HAP-1 (cell line): ENCODE measurements around the gene CYLD.

Source experiments
- DNase-seq, 2 experiments: peaks; one replicate each; pipeline ENCODE4 v3.0.0-alpha.2; 2016 to 2020; ENCODE audit warnings: low spot score in 2 of 2
- H3K27me3 ChIP-seq: fragments of 250-450 bp; sonication (Bioruptor Pico); 2 replicates; pipeline ENCODE4 v1.5.1; 2020; ENCODE audit warnings: low read depth, mild to moderate bottlenecking, moderate library complexity
- H3K36me3 ChIP-seq: fragments of 250-450 bp; sonication (Bioruptor Pico); replicated peaks from 2 replicates; pipeline ENCODE4 v1.5.1; 2020; ENCODE audit warnings: mild to moderate bottlenecking
- H3K4me1 ChIP-seq: fragments of 250-450 bp; sonication (Bioruptor Pico); 2 replicates; pipeline ENCODE4 v1.5.1; 2020; ENCODE audit warnings: mild to moderate bottlenecking
- H3K4me3 ChIP-seq: fragments of 250-450 bp; sonication (Bioruptor Pico); 2 replicates; pipeline ENCODE4 v1.5.1; 2020; ENCODE audit warnings: mild to moderate bottlenecking, moderate library complexity
- H3K9me3 ChIP-seq: fragments of 250-450 bp; sonication (Bioruptor Pico); 2 replicates; pipeline ENCODE4 v1.5.1; 2020; ENCODE audit warnings: mild to moderate bottlenecking, moderate library complexity
- in situ Hi-C: fragments of 300-500 bp; cut with MboI; formaldehyde crosslinking; loops from 3 replicates; pipeline ENCODE4 v1.14.3; 2020; ENCODE audit warnings: low sequenced_read_pairs, inconsistent platforms, mixed read lengths

CYLD gene

DNA sequence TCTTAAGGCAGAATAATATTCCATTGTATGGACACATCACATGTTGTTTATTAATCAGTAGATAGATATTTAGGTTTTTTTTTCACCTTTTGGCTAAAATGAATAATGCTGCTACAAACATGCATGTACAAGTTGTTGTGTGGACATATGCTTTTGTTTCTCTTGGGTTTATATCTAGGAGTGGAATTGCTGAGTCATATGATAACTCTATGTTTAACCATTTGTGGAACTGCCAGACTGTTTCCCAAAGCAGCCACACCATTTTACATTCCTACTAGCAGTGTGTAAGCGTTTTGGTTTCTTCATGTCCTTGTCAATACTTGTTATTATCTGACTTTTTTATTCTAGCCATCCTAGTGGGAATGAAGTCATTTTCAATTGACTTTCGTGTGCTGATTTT is 21.3 kb downstream of the CYLD start:
- Histone ChIP-seq H3K27me3 (no peaks in the 10 kb centered on the region), H3K4me1 (peaks cover 22% of the 10 kb centered on the region), H3K4me3 (no peak overlapping the region), H3K9me3 (peaks cover 11% of the 10 kb centered on the region), H3K36me3 (peaks cover 3% of the 10 kb centered on the region)
- in situ Hi-C loops, result no loop called here
- no peak for DNase-seq

DNA sequence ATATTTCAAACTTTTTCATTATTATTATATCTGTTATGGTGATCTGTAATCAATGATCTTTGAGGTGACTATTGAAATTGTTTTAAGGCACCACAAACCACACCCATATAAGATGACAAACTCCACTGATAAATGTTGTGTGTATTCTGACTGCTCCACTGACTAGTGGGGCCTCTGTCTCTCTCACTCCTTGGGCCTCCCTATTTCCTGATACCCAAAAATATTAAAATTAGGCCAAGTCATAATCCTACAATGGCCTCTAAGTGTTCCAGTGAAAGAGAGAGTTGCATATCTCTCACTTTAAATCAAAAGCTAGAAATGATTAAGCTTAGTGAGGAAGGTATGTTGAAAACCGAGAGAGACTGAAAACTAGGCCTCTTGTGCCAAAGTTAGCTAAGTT is 23.4 kb downstream of the CYLD start:
- Histone ChIP-seq H3K4me1 (peaks cover 22% of the 10 kb centered on the region), H3K4me3 (no peak overlapping the region), H3K36me3 (peaks cover 3% of the 10 kb centered on the region), H3K27me3 (no peaks in the 10 kb centered on the region), H3K9me3 (peaks cover 11% of the 10 kb centered on the region)
- DNase-seq, result no peak
- in situ Hi-C loops, result no loop called here

DNA sequence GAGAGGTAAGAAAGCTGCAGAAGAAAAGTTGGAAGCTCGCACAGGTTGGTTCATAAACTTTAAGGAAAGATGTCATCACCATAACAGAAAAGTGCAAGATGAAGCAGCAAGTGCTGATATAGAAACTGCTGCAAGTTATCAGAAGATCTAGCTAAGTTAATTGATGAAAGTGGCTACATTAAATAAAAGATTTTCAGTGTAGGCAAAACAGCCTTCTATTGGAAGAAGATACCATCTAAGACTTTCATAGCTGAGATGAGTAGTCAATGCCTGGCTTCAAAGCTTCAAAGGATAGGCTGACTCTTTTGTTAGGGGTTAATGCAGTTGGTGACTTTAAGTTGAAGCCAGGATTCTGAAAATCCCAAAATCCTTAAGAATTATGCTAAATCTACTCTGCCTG is 24.0 kb downstream of the CYLD start:
- DNase-seq, result no peak
- Histone ChIP-seq H3K27me3 (no peaks in the 10 kb centered on the region), H3K36me3 (peaks cover 3% of the 10 kb centered on the region), H3K4me1 (peaks cover 22% of the 10 kb centered on the region), H3K9me3 (peaks cover 11% of the 10 kb centered on the region), H3K4me3 (no peak overlapping the region)
- in situ Hi-C loops, result no loop called here

DNA sequence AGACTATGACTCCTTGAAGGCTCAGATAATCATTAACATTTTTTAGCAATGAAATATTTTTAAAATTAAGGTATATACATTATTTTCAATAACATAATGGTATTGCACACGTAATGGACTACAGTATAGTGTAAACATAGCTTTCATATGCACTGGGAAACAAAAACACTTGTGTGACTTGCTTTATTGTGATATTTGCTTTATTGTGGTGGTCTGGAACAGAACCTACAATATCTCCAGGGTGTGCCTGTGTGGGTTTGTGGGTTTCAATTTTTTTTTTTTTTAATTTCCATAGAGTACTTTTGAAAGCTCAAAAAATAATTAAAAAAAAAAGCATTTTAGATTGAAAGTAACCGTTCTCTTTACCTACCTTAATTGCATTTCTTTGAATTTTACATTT is 25.3 kb downstream of the CYLD start:
- Histone ChIP-seq H3K36me3 (peaks cover 3% of the 10 kb centered on the region), H3K4me1 (peaks cover 20% of the 10 kb centered on the region), H3K4me3 (no peak overlapping the region), H3K27me3 (no peaks in the 10 kb centered on the region), H3K9me3 (peaks cover 11% of the 10 kb centered on the region)
- DNase-seq, result no peak
- in situ Hi-C loops, result no loop called here

DNA sequence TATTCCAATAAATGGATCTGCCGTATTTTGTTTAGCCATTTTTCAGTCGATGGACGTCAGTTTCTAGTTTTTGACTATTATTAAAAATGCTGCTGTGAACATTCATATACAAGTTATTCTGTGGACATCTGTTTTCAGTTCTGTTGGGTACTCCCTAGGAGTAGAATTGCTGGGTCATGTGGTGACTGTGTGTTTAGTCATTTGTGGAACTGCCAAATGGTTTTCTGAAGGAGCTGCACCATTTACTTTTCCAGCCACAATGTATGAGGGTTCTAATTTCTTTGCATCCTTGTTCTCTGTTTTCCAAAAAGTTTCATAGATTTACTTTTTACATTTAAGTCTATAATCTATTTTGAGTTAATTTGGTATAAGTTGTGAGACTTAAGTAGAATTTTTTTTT is 29.5 kb downstream of the CYLD start:
- in situ Hi-C loops, result no loop called here
- H3K27me3 ChIP-seq, result no peaks in the 10 kb centered on the region
- no peak for DNase-seq
- no peaks in the 10 kb centered on the region; the same call in 1 of the 2 replicates for H3K36me3 ChIP-seq
- H3K4me1 ChIP-seq, result peaks cover 13% of the 10 kb centered on the region
- H3K4me3 ChIP-seq, result no peak overlapping the region
- H3K9me3 ChIP-seq, result peaks cover 2% of the 10 kb centered on the region; the same call in 1 of the 2 replicates

DNA sequence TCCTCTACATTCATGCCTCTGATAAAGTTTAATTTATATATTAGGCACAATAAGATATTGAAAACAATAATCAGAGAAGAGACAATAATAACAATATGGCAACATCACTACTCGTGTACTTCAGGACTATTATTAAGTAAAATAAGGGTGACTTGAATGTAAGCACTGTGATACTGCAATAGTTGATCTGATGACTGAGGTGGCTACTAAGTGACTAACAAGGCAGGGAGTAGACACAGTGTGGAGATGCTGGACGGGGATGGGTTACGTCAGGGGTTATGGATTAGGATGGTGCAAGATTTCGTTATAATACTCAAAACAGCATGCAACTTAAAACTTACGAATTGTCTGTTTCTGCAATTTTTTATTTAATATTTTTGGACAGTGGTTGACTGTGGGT is 32.5 kb downstream of the CYLD start:
- Histone ChIP-seq H3K4me1 (peaks cover 4% of the 10 kb centered on the region), H3K27me3 (no peaks in the 10 kb centered on the region), H3K9me3 (no peaks in the 10 kb centered on the region), H3K4me3 (no peak overlapping the region), H3K36me3 (no peaks in the 10 kb centered on the region)
- in situ Hi-C loops, result no loop called here
- DNase-seq, result no peak

DNA sequence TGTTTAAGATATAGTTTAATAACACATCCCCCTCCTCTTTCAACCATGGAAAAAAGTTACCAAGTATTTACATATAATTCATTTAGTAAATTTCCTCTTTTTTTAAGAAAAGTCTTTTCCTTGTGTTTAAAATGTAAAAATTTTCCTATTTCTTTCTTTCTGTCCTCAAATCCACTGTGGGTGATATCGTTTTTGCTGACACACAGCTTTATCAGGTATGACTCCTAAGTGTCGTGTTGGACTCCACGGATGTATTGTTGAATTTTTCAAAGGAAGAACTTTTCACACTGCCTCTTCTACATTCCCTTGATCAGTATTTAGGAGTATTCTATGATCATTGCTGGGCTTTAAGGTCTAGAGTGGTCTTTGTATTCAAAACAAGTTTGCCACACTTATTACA is 33.1 kb downstream of the CYLD start:
- no peaks in the 10 kb centered on the region for H3K9me3 ChIP-seq
- H3K4me3 ChIP-seq, result no peak overlapping the region
- H3K4me1 ChIP-seq, result peaks cover 4% of the 10 kb centered on the region
- in situ Hi-C loops, result no loop called here
- no peaks in the 10 kb centered on the region for H3K27me3 ChIP-seq
- H3K36me3 ChIP-seq, result no peaks in the 10 kb centered on the region
- no peak for DNase-seq

DNA sequence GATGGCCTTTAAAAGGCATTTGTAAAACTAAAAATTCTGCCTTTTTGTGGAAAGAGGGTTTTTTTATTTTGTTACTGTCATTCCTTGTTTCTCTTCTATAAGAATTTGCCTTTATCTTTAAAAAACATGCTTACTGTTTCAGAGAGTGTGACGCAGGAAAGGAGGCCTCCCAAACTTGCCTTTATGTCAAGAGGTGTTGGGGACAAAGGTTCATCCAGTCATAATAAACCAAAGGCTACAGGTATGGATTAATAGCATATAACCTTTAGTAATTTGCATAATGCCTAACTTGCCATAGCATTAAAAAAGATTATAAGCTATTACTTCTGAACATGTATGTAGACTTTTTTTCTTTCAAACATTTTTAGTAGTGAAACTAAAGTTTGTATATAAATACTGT is 34.2 kb downstream of the CYLD start:
- H3K36me3 ChIP-seq, result no peaks in the 10 kb centered on the region
- no peaks in the 10 kb centered on the region for H3K9me3 ChIP-seq
- no peak overlapping the region for H3K4me3 ChIP-seq
- DNase-seq, result no peak
- no peaks in the 10 kb centered on the region for H3K27me3 ChIP-seq
- in situ Hi-C loops, result no loop called here
- peaks cover 4% of the 10 kb centered on the region for H3K4me1 ChIP-seq

DNA sequence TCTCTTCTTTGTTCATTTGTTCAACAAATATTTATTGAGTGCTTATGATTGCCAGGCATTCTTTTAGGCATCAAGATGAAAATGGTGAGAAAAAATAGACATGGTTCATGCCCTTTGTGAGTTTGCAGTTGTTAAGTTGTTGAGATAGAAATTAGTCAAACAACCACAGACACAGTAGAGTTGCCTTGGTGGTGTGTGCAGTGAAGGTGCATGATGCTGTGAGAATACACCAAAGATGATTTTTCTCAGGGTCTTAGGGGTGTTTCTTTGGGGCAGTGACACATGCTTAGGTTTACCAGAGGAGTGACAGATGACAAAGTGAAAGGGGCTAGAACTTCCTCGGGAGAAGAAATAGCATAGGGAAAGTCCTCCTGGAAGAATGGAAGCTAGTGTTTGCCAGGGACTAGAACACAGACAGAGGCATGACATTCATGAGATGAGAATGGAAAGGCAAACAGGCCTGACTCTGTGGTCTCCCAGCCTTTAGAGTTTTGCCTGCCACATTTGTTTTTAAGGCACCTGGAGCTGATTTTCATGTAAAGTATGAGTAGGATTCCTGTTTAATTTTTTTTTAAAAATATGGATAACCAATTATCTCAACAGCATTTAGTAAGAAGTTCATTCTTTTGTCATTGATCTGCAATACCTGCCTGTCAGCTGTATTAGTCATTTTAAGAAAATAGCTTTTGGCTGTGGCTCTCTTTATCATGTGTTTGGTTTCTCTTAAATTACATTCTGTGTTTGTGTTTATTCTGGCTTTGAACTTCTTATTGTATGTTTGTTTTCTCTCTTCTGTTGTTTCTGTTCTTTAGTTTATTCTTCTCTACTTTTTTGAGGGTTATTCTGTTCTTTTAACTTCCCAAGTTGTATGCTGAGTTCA is 36.6 kb downstream of the CYLD start:
- Histone ChIP-seq H3K4me3 (no peak overlapping the region), H3K36me3 (no peaks in the 10 kb centered on the region), H3K9me3 (no peaks in the 10 kb centered on the region), H3K4me1 (peaks cover 4% of the 10 kb centered on the region), H3K27me3 (no peaks in the 10 kb centered on the region)
- DNase-seq, result no peak
- in situ Hi-C loops, result no loop called here

DNA sequence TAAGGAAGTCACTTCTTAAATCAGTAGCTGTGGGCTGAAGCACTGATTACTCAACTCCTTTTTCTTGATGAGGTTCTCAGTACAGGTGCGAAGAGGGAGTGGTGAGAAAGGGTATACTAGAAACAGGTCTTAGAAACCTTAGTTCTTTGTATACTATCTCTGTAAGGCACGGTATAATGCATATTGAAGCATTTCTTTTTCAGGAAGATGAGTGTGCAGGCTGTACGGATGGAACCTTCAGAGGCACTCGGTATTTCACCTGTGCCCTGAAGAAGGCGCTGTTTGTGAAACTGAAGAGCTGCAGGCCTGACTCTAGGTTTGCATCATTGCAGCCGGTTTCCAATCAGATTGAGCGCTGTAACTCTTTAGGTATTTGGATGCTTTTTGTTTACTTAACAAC is 39.2 kb downstream of the CYLD start:
- no peak overlapping the region for H3K4me3 ChIP-seq
- DNase-seq, result no peak
- H3K9me3 ChIP-seq, result no peaks in the 10 kb centered on the region
- in situ Hi-C loops, result no loop called here
- no peaks in the 10 kb centered on the region for H3K27me3 ChIP-seq
- no peaks in the 10 kb centered on the region for H3K36me3 ChIP-seq
- H3K4me1 ChIP-seq, result no peaks in the 10 kb centered on the region

DNA sequence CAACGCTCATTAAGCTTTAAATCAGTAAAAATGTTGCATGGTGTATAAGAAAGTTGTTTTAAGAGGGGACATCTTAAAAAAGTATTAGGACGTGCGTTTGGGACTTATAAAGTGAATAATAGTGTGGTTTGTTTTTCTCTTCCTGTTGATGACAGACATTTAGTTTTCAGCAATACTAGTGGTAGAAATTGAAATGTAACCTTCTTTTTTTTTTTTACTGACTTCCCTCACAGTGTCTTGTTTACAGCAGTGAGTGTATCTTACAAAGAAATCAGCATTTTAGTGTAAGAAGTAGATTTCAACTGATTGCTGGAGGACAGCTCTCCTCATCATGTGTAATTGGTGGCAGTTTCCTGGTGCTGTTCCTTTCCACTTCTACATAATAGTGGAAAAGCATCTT is 39.6 kb downstream of the CYLD start:
- no peaks in the 10 kb centered on the region for H3K36me3 ChIP-seq
- in situ Hi-C loops, result no loop called here

DNA sequence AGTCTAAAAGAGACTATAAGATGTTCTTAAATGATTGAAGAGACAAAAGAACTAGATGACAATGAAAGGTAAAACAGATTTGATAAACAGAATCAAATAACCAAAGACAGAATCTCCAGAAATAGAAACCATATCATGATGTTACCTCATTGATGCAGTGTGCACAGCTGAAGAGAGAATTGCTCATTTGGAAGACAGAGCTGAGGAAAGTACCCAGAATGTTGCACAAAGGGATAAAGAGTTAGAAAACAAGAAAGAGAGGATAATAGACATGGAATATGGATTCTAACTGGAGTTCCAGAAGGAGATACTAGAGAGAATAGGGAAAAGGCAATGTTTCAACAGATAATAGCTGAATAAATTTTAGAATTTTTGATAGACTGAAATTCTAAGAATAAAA is 47.9 kb downstream of the CYLD start:
- in situ Hi-C loops, result no loop called here
- Histone ChIP-seq H3K36me3 (no peaks in the 10 kb centered on the region), H3K4me1 (no peaks in the 10 kb centered on the region), H3K4me3 (no peak overlapping the region), H3K9me3 (no peaks in the 10 kb centered on the region), H3K27me3 (no peaks in the 10 kb centered on the region)
- no peak for DNase-seq

More for the DNA sequence above, 39.6 kb downstream of the CYLD start:
- DNase-seq, result no peak
- Histone ChIP-seq H3K27me3 (no peaks in the 10 kb centered on the region), H3K9me3 (no peaks in the 10 kb centered on the region), H3K4me1 (no peaks in the 10 kb centered on the region), H3K4me3 (no peak overlapping the region)

DNA sequence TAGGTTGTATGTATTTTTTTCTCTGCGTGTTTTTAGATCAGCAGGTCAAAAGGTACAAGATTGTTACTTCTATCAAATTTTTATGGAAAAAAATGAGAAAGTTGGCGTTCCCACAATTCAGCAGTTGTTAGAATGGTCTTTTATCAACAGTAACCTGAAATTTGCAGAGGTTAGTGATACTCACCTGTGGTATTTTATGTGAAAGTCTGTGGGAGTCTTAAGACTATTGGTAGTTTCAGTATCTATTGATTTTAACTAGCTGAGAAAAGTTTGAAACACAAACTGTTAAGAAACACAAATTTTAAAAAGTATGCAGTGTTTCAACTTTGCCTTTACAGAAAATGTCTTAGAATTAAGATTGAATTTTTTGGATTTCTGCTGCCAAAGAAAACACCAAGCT is 49.6 kb downstream of the CYLD start:
- in situ Hi-C loops, result no loop called here
- H3K4me1 ChIP-seq, result no peaks in the 10 kb centered on the region
- no peaks in the 10 kb centered on the region for H3K36me3 ChIP-seq
- H3K9me3 ChIP-seq, result no peaks in the 10 kb centered on the region
- no peak for DNase-seq
- no peaks in the 10 kb centered on the region for H3K27me3 ChIP-seq
- H3K4me3 ChIP-seq, result no peak overlapping the region

DNA sequence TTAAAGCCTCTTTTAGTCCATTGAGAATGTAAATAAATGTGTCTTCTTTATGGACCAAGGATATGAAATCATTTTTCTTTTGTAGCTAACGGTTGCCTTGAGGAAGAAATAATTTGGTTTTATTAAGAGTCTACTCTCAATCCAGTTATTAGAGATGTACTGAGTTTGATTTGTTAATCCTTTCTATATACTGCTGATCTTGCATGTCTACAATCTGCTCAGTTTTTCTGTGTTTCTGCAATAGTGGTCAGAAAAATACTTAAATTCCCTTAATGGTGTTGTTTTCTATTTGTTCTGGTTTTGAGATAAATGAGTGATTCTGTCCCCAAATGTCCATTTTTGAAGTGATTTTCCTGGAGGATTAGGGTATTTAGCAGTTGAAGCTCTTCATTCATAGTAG is 54.9 kb downstream of the CYLD start:
- no peaks in the 10 kb centered on the region for H3K4me1 ChIP-seq
- H3K4me3 ChIP-seq, result no peak overlapping the region
- no peaks in the 10 kb centered on the region for H3K36me3 ChIP-seq
- no peak for DNase-seq
- H3K9me3 ChIP-seq, result no peaks in the 10 kb centered on the region
- no peaks in the 10 kb centered on the region for H3K27me3 ChIP-seq
- in situ Hi-C loops, result no loop called here

DNA sequence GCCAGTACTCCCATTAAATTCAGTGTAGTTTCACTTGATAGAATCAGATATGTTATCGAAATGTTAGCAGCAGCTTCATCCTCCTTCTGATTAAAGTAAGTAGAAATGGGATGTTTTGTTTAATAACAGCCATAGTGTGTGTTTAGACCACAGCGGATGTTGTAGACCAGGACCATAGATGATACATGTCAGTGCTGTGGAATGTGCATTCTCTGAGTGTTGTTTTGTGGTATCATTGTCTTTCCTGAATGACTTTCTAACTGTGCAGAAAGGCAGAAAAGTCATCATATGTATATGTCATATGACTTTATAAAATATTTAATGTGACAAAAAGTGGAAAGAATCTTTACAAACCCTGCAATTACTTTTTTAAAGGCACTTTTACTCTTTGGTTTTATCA is 55.6 kb downstream of the CYLD start:
- in situ Hi-C loops, result no loop called here
- Histone ChIP-seq H3K4me1 (no peaks in the 10 kb centered on the region), H3K36me3 (no peaks in the 10 kb centered on the region), H3K9me3 (no peaks in the 10 kb centered on the region), H3K4me3 (no peak overlapping the region), H3K27me3 (no peaks in the 10 kb centered on the region)
- no peak for DNase-seq
